HG02678 (cell line): ENCODE results near the gene RNF213.
"Not testable (repeated sequence)": the region's sequence is repeated elsewhere in the genome, so short reads cannot be mapped to it uniquely, and the experiment has no call there.

Experiments used
- ATAC-seq: cut with Tn5 transposase; IDR thresholded peaks from one replicate; pipeline ENCODE4 v1.9.1; 2021; ENCODE audit warnings: mild to moderate bottlenecking, moderate library complexity; ENCODE audit not compliant: unreplicated experiment

Gene RNF213

GRCh38 chr17:80385046-80385445 lies 124.4 kb downstream of the RNF213 start:
- ATAC-seq, result no peak

GRCh38 chr17:80386341-80386740 lies 125.7 kb downstream of the RNF213 start:
- no peak for ATAC-seq

GRCh38 chr17:80387071-80387470 lies 126.4 kb downstream of the RNF213 start:
- no peak for ATAC-seq

GRCh38 chr17:80388175-80388574 lies 127.5 kb downstream of the RNF213 start:
- ATAC-seq, result no peak

GRCh38 chr17:80388601-80389000 lies 127.9 kb downstream of the RNF213 start:
- no peak for ATAC-seq

- no peak for ATAC-seq
These were observed 128.7 kb downstream of the RNF213 start for GRCh38 chr17:80389011-80389995.

- ATAC-seq, result no peak
These were observed 132.7 kb downstream of the RNF213 start for GRCh38 chr17:80393241-80393890.

- no peak for ATAC-seq
These were observed 133.3 kb downstream of the RNF213 start for GRCh38 chr17:80393961-80394360.

GRCh38 chr17:80394629-80395216 lies 134.1 kb downstream of the RNF213 start:
- no peak for ATAC-seq

- no peak for ATAC-seq
These were observed 134.9 kb downstream of the RNF213 start for GRCh38 chr17:80395402-80396151.

- ATAC-seq, result no peak
These were observed 135.7 kb downstream of the RNF213 start for GRCh38 chr17:80396157-80397033.

- ATAC-seq, result no peak
These were observed 136.4 kb downstream of the RNF213 start for GRCh38 chr17:80397034-80397387.

GRCh38 chr17:80397686-80398085 lies 137.0 kb downstream of the RNF213 start:
- no peak for ATAC-seq

- not testable (repeated sequence) for ATAC-seq
These were observed 140.4 kb downstream of the RNF213 start for GRCh38 chr17:80401086-80401485.

GRCh38 chr17:80402102-80402501 lies 141.4 kb downstream of the RNF213 start:
- ATAC-seq, result not testable (repeated sequence)

GRCh38 chr17:80402959-80403358 lies 142.3 kb downstream of the RNF213 start:
- ATAC-seq, result no peak

- ATAC-seq, result no peak
These were observed 145.5 kb downstream of the RNF213 start for GRCh38 chr17:80406146-80406545.

GRCh38 chr17:80407917-80408316 lies 147.3 kb downstream of the RNF213 start:
- ATAC-seq, result not testable (repeated sequence)

GRCh38 chr17:80408872-80409271 lies 148.2 kb downstream of the RNF213 start:
- no peak for ATAC-seq

- no peak for ATAC-seq
These were observed 149.0 kb downstream of the RNF213 start for GRCh38 chr17:80409626-80410025.
